Gastrocnemius medialis (tissue), 4 donors: ENCODE data around the gene NPY2R.

Experiments used
- CTCF ChIP-seq, 5 experiments: fragments of 450-650 bp in 3 of 5; fragments of 200-600 bp in 2 of 5; sonication (generic) in 2 of 5; IDR thresholded peaks in 4 of 5; conservative IDR thresholded peaks in 1 of 5; 1 replicate in 4 of 5; 2 replicates in 1 of 5; pipeline ENCODE4 v1.5.1; 2016 to 2019; ENCODE audit warnings: antibody characterized with exemption in 5 of 5, mild to moderate bottlenecking in 3 of 5, moderate library complexity in 3 of 5
- POLR2A ChIP-seq, 2 donors: fragments of 450-650 bp; IDR thresholded peaks; one replicate each; pipeline ENCODE4 v1.6.1; 2017; ENCODE audit warnings: antibody characterized with exemption in 2 of 2, mild to moderate bottlenecking in 2 of 2, moderate library complexity in 2 of 2

GRCh38 chr4:155208258-155209054, at the start of gene NPY2R:
- no peak for TF ChIP-seq CTCF (IDR thresholded peaks at IDR 0.05 in 4 of 5, conservative IDR thresholded peaks at IDR 0.05 in 1 of 5)
- no peak for TF ChIP-seq POLR2A (IDR thresholded peaks at IDR 0.05)
